Fibroblast of upper back skin (primary cell): Measurements from ENCODE around the gene GATA3.

ENCODE experiments used
- DNase-seq: peaks from one replicate; pipeline ENCODE4 v3.0.0-alpha.2; 2013

Gene GATA3

GRCh38 chr10:8103543-8103942 is 49.1 kb downstream of the GATA3 start:
- no peak for DNase-seq

GRCh38 chr10:8104005-8104404 is 49.5 kb downstream of the GATA3 start:
- DNase-seq, result no peak

- no peak for DNase-seq
Observed at GRCh38 chr10:8104721-8105120, 50.2 kb downstream of the GATA3 start.

DNA sequence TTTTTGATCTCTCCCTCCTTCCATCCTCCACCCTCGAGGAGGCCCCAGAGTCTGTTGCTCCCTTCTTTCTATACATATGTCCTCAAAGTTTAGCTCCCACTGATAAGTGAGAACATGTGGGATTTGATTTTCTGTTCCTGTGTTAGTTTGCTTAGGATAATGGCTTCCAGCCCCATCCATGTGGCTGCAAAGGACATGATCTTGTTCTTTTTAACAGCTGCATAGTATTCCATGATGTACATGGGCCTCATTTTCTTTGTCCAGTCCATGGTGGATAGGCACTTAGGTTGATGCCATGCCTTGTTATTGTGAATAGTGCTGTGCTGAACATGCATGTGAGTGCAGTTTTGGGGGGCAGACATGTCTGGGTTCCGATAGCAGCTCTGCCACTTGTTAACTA is 51.4 kb downstream of the GATA3 start:
- DNase-seq, result no peak

- no peak for DNase-seq
Observed at GRCh38 chr10:8112230-8112905, 57.9 kb downstream of the GATA3 start.

GRCh38 chr10:8112942-8113442 is 58.5 kb downstream of the GATA3 start:
- DNase-seq, result no peak

DNA sequence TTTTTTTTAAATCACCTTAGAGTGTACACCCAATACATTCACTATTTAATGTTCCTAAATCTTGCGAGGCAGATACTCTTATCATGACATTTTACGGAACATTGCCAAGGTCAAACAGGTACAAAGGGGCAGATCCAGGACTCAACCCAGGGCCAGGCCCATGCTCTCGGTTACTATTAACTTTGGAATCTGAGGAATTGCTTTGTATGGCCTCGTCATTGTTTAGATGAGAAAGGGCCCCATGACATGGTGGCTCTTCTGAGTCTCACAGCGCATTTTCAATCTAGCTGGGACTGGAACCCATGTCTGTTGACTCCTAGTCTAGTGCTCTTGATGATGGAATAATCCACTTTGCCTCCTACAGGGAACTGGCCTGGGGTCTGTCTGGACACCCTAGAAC is 59.1 kb downstream of the GATA3 start:
- DNase-seq, result no peak

- no peak for DNase-seq
Observed at GRCh38 chr10:8114741-8115617, 60.5 kb downstream of the GATA3 start.

DNA sequence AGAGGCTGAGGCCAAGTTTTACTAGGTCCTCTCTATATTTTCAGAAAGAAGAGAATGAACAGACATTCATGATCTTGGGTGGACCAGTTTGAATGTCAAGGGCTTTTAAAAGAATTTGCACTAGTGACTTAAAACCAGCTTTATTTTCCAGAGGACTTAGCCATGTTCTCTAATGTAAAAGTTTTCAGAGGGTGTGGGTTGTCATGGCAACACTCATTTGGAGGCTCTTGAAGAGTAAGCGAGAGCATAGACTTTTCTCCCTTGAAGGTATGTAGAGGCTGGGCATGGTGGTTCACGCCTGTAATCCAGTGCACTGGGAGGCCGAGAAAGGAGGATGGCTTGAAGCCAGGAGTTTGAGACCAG is 61.1 kb downstream of the GATA3 start:
- no peak for DNase-seq

DNA sequence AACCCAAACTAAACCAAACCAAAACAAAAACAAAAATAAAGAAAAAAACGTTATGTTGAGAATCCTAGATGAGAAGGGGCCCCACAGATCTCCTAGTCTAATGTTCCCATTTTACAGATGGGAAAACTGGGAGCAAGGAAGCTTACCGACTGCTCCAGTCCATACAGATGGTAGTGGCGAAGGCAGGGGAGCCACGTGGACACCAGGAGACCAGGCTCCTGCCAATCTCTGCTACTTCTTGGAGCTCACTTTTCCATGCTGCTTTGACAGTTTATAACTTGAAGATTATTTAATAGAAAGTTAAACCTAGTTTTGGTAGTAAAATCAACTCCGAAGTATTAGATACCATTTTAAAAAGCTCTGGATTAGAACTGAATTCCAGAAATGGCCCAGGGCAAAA is 62.0 kb downstream of the GATA3 start:
- no peak for DNase-seq

- DNase-seq, result no peak
Observed at GRCh38 chr10:8116926-8117493, 62.5 kb downstream of the GATA3 start.

DNA sequence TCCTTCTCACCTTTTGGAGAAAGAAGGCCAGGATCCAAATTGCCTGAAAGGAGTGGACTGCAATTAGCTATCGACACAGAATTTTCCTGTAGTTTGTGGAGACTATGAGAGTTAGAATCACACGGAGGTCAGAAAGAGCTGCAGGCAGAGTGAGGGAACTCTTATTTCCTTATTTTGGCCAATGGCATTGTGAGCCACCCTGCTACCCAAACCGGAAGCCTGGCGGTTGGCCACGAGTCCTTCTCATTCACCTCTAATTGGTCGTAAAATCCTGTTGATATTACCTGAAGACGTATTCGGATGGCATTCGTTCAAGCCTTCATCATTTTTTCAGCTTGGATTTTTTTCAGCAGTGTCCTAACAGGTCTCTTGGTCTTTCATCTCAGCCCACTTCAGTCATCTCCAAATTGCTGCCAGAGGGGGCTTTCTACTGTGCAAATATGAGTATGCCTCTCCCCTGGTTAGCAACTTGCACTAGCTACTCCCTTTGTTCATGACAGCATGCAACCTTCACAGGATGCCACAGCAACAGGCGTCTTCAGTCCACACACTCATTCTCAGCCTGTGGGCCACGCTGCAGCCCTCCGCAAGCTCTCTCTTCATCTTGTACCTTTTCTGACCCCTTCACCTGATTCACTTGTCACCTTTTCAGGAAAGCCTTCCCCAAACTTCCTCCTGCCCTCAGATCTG is 66.9 kb downstream of the GATA3 start:
- no peak for DNase-seq

DNA sequence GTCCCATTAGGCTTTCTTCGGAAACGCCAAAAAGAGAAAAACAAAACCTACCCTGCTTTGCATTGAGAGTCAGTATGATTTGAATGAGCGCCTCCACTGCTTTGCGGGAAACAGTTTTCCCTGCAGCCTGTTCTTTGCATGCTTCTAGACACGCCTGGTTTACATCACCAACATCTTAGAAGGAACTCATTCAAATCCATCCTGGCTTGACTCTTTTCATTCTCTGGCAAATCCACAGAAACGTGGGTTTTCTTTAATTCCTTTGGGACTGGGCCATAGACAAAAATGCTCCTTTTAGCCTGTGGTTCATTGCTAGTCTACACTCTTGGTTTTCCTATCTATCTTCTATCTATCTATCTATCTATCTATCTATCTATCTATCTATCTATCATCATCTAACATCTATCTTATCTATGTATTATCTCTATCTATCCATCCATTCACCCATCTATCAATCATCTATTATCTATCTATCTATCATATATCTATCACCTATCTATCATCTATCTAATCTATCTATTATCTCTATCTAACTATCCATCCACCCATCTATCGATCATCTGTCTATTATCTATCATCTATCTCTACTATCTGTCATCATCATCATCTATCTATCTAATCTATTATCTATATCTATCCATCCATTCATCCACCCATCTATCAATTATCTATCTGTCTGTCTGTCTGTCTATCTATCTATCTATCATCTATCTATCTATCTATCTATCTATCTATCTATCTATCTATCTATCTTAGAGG is 68.3 kb downstream of the GATA3 start:
- DNase-seq, result no peak

- DNase-seq, result no peak
Observed at GRCh38 chr10:8124436-8124835, 69.9 kb downstream of the GATA3 start.
